GM23338 (cell line): ENCODE results near the gene GNPDA1. TPM values are rescaled to one million over a fixed set of nuclear protein-coding genes. Genes with fewer than 3 reads are reported as not detected.
A peak's percentile ranks its signal among the peaks of the same experiment; 100 is the strongest.

Experiments
- ATAC-seq: fragments of 200-7000 bp; cut with Tn5 transposase; 3 replicates; pipeline ENCODE4 v1.9.1; 2020
- DNase-seq: peaks from one replicate; pipeline ENCODE4 v3.0.0-alpha.2; 2015; ENCODE audit warnings: low spot score
- H2AFZ ChIP-seq: fragments of 200-600 bp; sonication (generic); 2 replicates; pipeline ENCODE4 v1.8.0; 2016; ENCODE audit warnings: antibody characterized with exemption, mild to moderate bottlenecking, moderate library complexity
- H3F3A ChIP-seq: fragments of 200-600 bp; sonication (generic); replicated peaks from 2 replicates; pipeline ENCODE4 v1.8.0; 2017; ENCODE audit warnings: antibody characterized with exemption, mixed run types, low read depth
- H3K27ac ChIP-seq: fragments of 200-600 bp; sonication (generic); 2 replicates; pipeline ENCODE4 v1.6.1; 2016; ENCODE audit warnings: low read depth
- H3K27me3 ChIP-seq: fragments of 200-600 bp; sonication (generic); 2 replicates; pipeline ENCODE4 v1.8.0; 2016; ENCODE audit warnings: mild to moderate bottlenecking, mixed run types, moderate library complexity; ENCODE audit not compliant: insufficient read depth
- H3K36me3 ChIP-seq: fragments of 200-600 bp; sonication (generic); 2 replicates; pipeline ENCODE4 v1.8.0; 2016; ENCODE audit warnings: mild to moderate bottlenecking; ENCODE audit not compliant: insufficient read depth
- H3K4me1 ChIP-seq: fragments of 200-600 bp; sonication (generic); 2 replicates; pipeline ENCODE4 v1.8.0; 2016; ENCODE audit warnings: mild to moderate bottlenecking, moderate library complexity; ENCODE audit not compliant: insufficient read depth
- H3K4me2 ChIP-seq: fragments of 200-600 bp; sonication (generic); 2 replicates; pipeline ENCODE4 v1.7.1; 2017; ENCODE audit warnings: mixed run types
- H3K4me3 ChIP-seq: fragments of 200-600 bp; sonication (generic); 2 replicates; pipeline ENCODE4 v1.6.1; 2016; ENCODE audit warnings: mixed run types
- H3K79me2 ChIP-seq: fragments of 200-600 bp; sonication (generic); replicated peaks from 2 replicates; pipeline ENCODE4 v1.8.0; 2017; ENCODE audit warnings: mild to moderate bottlenecking; ENCODE audit not compliant: insufficient read depth
- H3K9me2 ChIP-seq: fragments of 200-600 bp; sonication (generic); 2 replicates; pipeline ENCODE4 v1.8.0; 2017; ENCODE audit not compliant: insufficient read depth
- H4K20me1 ChIP-seq: fragments of 200-600 bp; sonication (generic); replicated peaks from 2 replicates; pipeline ENCODE4 v1.8.0; 2017; ENCODE audit warnings: mild to moderate bottlenecking; ENCODE audit not compliant: insufficient read depth
- H3K27ac Mint-ChIP-seq: 2 replicates; pipeline ENCODE4 v1.8.0; 2020; ENCODE audit warnings: inconsistent platforms, mild to moderate bottlenecking, moderate library complexity, mixed read lengths
- H3K27me3 Mint-ChIP-seq: 3 replicates; pipeline ENCODE4 v1.8.0; 2022; ENCODE audit warnings: low read depth, mild to moderate bottlenecking, moderate library complexity, mixed read lengths, inconsistent platforms; ENCODE audit not compliant: insufficient read depth, poor library complexity
- H3K36me3 Mint-ChIP-seq: 3 replicates; pipeline ENCODE4 v1.8.0; 2021; ENCODE audit warnings: low read depth, mild to moderate bottlenecking, inconsistent platforms, moderate library complexity, mixed read lengths
- H3K4me1 Mint-ChIP-seq: 3 replicates; pipeline ENCODE4 v1.8.0; 2020; ENCODE audit warnings: mild to moderate bottlenecking, inconsistent platforms, mixed read lengths
- H3K4me3 Mint-ChIP-seq: 3 replicates; pipeline ENCODE4 v1.8.0; 2021; ENCODE audit warnings: moderate library complexity, mild to moderate bottlenecking, inconsistent platforms, mixed read lengths
- H3K9me3 Mint-ChIP-seq: 3 replicates; pipeline ENCODE4 v1.8.0; 2020; ENCODE audit warnings: moderate library complexity, mild to moderate bottlenecking, inconsistent platforms, mixed read lengths
- CREB1 ChIP-seq: fragments of 250-450 bp; sonication (Bioruptor Pico); IDR thresholded peaks from 2 replicates; pipeline ENCODE4 v1.5.0; 2020; ENCODE audit warnings: low read depth, mild to moderate bottlenecking, moderate library complexity
- CTCF ChIP-seq, 2 experiments: fragments of 200-600 bp in 1 of 2; sonication (generic) in 1 of 2; conservative IDR thresholded peaks; 2 replicates each; pipeline versions ENCODE4 v1.5.1 to v1.6.1; 2016 to 2017; ENCODE audit warnings: antibody characterized with exemption in 2 of 2, low read depth in 2 of 2, mild to moderate bottlenecking in 2 of 2, moderate library complexity in 1 of 2
- ETS1 ChIP-seq: IDR thresholded peaks from 2 replicates; pipeline ENCODE4 v1.6.1; 2016; ENCODE audit warnings: antibody characterized with exemption
- EZH2 ChIP-seq: fragments of 200-600 bp; sonication (generic); IDR thresholded peaks from one replicate; pipeline ENCODE4 v1.8.0; 2017; ENCODE audit warnings: antibody characterized with exemption, mild to moderate bottlenecking, low read depth; ENCODE audit not compliant: unreplicated experiment
- EZH2phosphoT487 ChIP-seq: fragments of 200-600 bp; sonication (generic); IDR thresholded peaks from one replicate; pipeline ENCODE4 v1.8.1; 2018; ENCODE audit warnings: antibody characterized with exemption; ENCODE audit not compliant: unreplicated experiment
- JUNB ChIP-seq: IDR thresholded peaks from one replicate; pipeline ENCODE4 v1.6.1; 2016; ENCODE audit warnings: antibody characterized with exemption; ENCODE audit not compliant: unreplicated experiment
- ZNF331 ChIP-seq: fragments of 250-450 bp; sonication (Bioruptor Pico); IDR thresholded peaks from 2 replicates; pipeline ENCODE4 v1.5.0; 2020; ENCODE audit warnings: low read depth, mild to moderate bottlenecking, moderate library complexity
- polyA plus RNA-seq: library from polyadenylated mRNA; unstranded; fragments of >200 nt; fragmentation: Nextera tagmentation; extraction: Ambion mirVana; gene quantifications from 2 replicates; pipeline ENCODE4 v1.2.1, GENCODE V29; 2016
- total RNA-seq: library from RNA; depleted of rRNA; stranded (reverse); fragments of >200 nt; shearing (Covaris generic); gene quantifications from 2 replicates; pipeline ENCODE4 v1.2.3, GENCODE V29; 2014
- TF ChIP-seq, protein P1 (sequence below): fragments of 250-450 bp; sonication (Bioruptor Pico); IDR thresholded peaks from 2 replicates; pipeline ENCODE4 v1.5.0; 2020; ENCODE audit warnings: mild to moderate bottlenecking, moderate library complexity

Gene GNPDA1
- total and polyA plus RNA-seq, 2 experiments from 2014 or later, result 47.6 to 117 TPM

DNA sequence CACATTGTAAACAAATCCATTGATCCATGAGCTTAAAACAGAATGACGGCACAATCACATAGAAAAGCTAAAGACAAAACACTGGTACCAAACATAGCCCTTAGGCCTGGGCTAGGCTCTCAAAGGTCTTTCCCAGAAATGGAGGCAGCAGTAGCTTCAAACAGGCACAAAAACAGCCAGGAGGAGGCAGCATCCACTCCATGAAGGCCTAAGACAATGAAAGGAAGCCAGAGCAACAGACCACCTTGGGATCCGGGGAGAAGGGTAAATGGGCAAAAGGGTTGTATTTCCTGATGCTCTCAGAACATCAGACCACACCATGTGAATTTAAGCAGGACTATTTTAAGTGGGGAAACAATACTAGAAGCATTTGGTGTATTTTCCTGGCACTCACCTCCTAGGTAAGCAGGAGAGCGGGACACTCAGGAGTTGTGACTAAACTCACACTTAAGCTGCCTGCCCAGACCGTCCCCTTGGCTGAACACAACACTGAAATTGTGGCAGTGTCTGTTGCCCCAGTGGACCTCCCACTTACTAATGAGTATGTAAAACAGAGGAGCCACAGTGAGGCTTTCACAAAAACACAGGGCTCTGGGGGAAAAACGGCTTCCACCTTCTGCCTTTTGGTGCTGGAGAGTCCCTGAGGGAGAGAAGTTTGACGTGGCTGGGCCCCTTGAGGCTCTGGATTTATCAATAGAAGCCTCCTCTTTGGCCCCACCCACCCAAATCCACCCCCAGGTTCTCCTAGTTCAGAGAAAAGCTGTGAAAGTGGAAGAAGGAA lies 11.9 kb downstream of the GNPDA1 start:
- H3K79me2 ChIP-seq, result no peaks in the 10 kb centered on the region
- H3K27me3 Mint-ChIP-seq, result peaks cover 5% of the 10 kb centered on the region
- H3K4me1 Mint-ChIP-seq, result no peaks in the 10 kb centered on the region
- H3K4me2 ChIP-seq, result no peak overlapping the region
- no peaks in the 10 kb centered on the region for H3K4me1 ChIP-seq
- ATAC-seq (peak; percentile 28; the same call in 1 of the 3 replicates), DNase-seq (peak; percentile 50)
- no peaks in the 10 kb centered on the region for H4K20me1 ChIP-seq
- no peak overlapping the region for H3K27ac Mint-ChIP-seq
- H3K27ac ChIP-seq, result no peak overlapping the region
- H3K4me3 Mint-ChIP-seq, result no peak overlapping the region
- H3K4me3 ChIP-seq, result no peak overlapping the region
- peaks cover 43% of the 10 kb centered on the region for H3K36me3 ChIP-seq
- TF ChIP-seq CREB1, result no peak
- TF ChIP-seq CTCF (conservative IDR thresholded peaks at IDR 0.05; ENCODE audit: low read depth in 2 of 2), result peak; percentile 49 to 63
- no peak for TF ChIP-seq EZH2phosphoT487
- no peak for TF ChIP-seq ETS1
- no peak for TF ChIP-seq JUNB
- no peak for TF ChIP-seq EZH2
- no peak for TF ChIP-seq ZNF331
- H3K9me2 ChIP-seq, result no peaks in the 10 kb centered on the region
- no peaks in the 10 kb centered on the region for H3F3A ChIP-seq
- peaks cover 13% of the 10 kb centered on the region; the same call in 2 of the 3 replicates for H3K9me3 Mint-ChIP-seq
- H3K27me3 ChIP-seq, result no peaks in the 10 kb centered on the region
- peaks cover 57% of the 10 kb centered on the region for H3K36me3 Mint-ChIP-seq
- H2AFZ ChIP-seq, result no peak overlapping the region

DNA sequence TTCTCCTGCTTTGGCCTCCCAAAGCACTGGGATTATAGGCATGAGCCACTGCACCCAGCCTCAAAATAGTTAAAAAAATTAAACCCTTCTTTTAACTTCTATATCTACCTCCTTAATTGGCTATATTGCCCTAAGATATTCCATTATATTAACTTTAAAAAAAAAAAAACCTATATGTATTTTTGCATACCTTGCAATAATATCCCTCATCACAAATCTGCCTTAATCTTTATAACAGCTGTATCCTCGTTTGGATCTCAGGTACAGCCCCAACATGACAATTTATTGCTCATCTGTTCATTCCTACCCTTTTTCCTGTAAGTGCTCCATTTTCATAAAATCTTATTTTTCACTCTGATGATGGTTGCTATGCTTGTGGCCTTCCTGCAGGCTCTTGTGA lies 12.7 kb downstream of the GNPDA1 start:
- H2AFZ ChIP-seq, result no peak overlapping the region
- no peak overlapping the region for H3K4me3 Mint-ChIP-seq
- TF ChIP-seq ETS1, result no peak
- TF ChIP-seq, protein P1, sequence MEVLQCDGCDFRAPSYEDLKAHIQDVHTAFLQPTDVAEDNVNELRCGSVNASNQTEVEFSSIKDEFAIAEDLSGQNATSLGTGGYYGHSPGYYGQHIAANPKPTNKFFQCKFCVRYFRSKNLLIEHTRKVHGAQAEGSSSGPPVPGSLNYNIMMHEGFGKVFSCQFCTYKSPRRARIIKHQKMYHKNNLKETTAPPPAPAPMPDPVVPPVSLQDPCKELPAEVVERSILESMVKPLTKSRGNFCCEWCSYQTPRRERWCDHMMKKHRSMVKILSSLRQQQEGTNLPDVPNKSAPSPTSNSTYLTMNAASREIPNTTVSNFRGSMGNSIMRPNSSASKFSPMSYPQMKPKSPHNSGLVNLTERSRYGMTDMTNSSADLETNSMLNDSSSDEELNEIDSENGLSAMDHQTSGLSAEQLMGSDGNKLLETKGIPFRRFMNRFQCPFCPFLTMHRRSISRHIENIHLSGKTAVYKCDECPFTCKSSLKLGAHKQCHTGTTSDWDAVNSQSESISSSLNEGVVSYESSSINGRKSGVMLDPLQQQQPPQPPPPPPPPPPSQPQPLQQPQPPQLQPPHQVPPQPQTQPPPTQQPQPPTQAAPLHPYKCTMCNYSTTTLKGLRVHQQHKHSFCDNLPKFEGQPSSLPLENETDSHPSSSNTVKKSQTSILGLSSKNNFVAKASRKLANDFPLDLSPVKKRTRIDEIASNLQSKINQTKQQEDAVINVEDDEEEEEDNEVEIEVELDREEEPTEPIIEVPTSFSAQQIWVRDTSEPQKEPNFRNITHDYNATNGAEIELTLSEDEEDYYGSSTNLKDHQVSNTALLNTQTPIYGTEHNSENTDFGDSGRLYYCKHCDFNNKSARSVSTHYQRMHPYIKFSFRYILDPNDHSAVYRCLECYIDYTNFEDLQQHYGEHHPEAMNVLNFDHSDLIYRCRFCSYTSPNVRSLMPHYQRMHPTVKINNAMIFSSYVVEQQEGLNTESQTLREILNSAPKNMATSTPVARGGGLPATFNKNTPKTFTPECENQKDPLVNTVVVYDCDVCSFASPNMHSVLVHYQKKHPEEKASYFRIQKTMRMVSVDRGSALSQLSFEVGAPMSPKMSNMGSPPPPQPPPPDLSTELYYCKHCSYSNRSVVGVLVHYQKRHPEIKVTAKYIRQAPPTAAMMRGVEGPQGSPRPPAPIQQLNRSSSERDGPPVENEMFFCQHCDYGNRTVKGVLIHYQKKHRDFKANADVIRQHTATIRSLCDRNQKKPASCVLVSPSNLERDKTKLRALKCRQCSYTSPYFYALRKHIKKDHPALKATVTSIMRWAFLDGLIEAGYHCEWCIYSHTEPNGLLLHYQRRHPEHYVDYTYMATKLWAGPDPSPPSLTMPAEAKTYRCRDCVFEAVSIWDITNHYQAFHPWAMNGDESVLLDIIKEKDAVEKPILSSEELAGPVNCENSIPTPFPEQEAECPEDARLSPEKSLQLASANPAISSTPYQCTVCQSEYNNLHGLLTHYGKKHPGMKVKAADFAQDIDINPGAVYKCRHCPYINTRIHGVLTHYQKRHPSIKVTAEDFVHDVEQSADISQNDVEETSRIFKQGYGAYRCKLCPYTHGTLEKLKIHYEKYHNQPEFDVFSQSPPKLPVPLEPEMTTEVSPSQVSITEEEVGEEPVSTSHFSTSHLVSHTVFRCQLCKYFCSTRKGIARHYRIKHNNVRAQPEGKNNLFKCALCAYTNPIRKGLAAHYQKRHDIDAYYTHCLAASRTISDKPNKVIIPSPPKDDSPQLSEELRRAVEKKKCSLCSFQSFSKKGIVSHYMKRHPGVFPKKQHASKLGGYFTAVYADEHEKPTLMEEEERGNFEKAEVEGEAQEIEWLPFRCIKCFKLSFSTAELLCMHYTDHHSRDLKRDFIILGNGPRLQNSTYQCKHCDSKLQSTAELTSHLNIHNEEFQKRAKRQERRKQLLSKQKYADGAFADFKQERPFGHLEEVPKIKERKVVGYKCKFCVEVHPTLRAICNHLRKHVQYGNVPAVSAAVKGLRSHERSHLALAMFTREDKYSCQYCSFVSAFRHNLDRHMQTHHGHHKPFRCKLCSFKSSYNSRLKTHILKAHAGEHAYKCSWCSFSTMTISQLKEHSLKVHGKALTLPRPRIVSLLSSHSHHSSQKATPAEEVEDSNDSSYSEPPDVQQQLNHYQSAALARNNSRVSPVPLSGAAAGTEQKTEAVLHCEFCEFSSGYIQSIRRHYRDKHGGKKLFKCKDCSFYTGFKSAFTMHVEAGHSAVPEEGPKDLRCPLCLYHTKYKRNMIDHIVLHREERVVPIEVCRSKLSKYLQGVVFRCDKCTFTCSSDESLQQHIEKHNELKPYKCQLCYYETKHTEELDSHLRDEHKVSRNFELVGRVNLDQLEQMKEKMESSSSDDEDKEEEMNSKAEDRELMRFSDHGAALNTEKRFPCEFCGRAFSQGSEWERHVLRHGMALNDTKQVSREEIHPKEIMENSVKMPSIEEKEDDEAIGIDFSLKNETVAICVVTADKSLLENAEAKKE (CRISPR knock-in tag), result no peak

More for the DNA sequence above, 12.7 kb downstream of the GNPDA1 start:
- Histone ChIP-seq H3K4me2 (no peak overlapping the region), H3K4me3 (no peak overlapping the region), H3K9me2 (no peaks in the 10 kb centered on the region), H3K36me3 (peaks cover 36% of the 10 kb centered on the region), H3K27ac (no peak overlapping the region), H3K27me3 (no peaks in the 10 kb centered on the region), H3K79me2 (no peaks in the 10 kb centered on the region), H4K20me1 (no peaks in the 10 kb centered on the region), H3F3A (no peaks in the 10 kb centered on the region), H3K4me1 (no peaks in the 10 kb centered on the region)
- peaks cover 50% of the 10 kb centered on the region for H3K36me3 Mint-ChIP-seq
- no peak for ATAC-seq
- H3K27ac Mint-ChIP-seq, result no peak overlapping the region
- H3K27me3 Mint-ChIP-seq, result peaks cover 5% of the 10 kb centered on the region
- no peak for DNase-seq
- H3K9me3 Mint-ChIP-seq, result peaks cover 13% of the 10 kb centered on the region; the same call in 2 of the 3 replicates
- H3K4me1 Mint-ChIP-seq, result no peaks in the 10 kb centered on the region
